ENCODE measurements around the gene KCNK7.
A peak's percentile ranks its signal among the peaks of the same experiment; 100 is the strongest.

KCNK7 gene

GRCh38 chr11:65637032-65637557, 41.5 kb upstream of the KCNK7 start:
- peaks cover 31% of the 10 kb centered on the region for H3K36me3 ChIP-seq (ENCODE audit: control insufficient read depth, insufficient read depth, low read length, severe bottlenecking)
- no peaks in the 10 kb centered on the region for H3K27me3 ChIP-seq (replicated peaks; ENCODE audit: control insufficient read depth, insufficient read depth, low read length)
- H3K4me3 ChIP-seq (ENCODE audit: low read length), result no peak overlapping the region
- peak overlapping the region; percentile 29 for H3K9ac ChIP-seq (ENCODE audit: low read length)
- peaks cover 13% of the 10 kb centered on the region for H3K4me1 ChIP-seq (ENCODE audit: control insufficient read depth, insufficient read depth, low read length)
- H3K9me3 ChIP-seq (ENCODE audit: control insufficient read depth, low read length), result no peaks in the 10 kb centered on the region
- DNase-seq (ENCODE audit: low read depth), result no peak

- H3K4me3 ChIP-seq (ENCODE audit: low read length), result no peak overlapping the region
- H3K36me3 ChIP-seq (ENCODE audit: control insufficient read depth, insufficient read depth, low read length, severe bottlenecking), result peaks cover 37% of the 10 kb centered on the region
- no peak overlapping the region for H3K9ac ChIP-seq (ENCODE audit: low read length)
- no peaks in the 10 kb centered on the region for H3K27me3 ChIP-seq (replicated peaks; ENCODE audit: control insufficient read depth, insufficient read depth, low read length)
- DNase-seq (ENCODE audit: low read depth), result no peak
- H3K4me1 ChIP-seq (ENCODE audit: control insufficient read depth, insufficient read depth, low read length), result peaks cover 13% of the 10 kb centered on the region
- no peaks in the 10 kb centered on the region for H3K9me3 ChIP-seq (ENCODE audit: control insufficient read depth, low read length)
These were observed 40.8 kb upstream of the KCNK7 start for GRCh38 chr11:65636108-65637031.

GRCh38 chr11:65634905-65635731, 39.5 kb upstream of the KCNK7 start:
- H3K9me3 ChIP-seq (ENCODE audit: control insufficient read depth, low read length), result no peaks in the 10 kb centered on the region
- no peak overlapping the region for H3K4me3 ChIP-seq (ENCODE audit: low read length)
- H3K27me3 ChIP-seq (replicated peaks; ENCODE audit: control insufficient read depth, insufficient read depth, low read length), result no peaks in the 10 kb centered on the region
- no peak for DNase-seq (ENCODE audit: low read depth)
- H3K36me3 ChIP-seq (ENCODE audit: control insufficient read depth, insufficient read depth, low read length, severe bottlenecking), result peaks cover 48% of the 10 kb centered on the region
- H3K4me1 ChIP-seq (ENCODE audit: control insufficient read depth, insufficient read depth, low read length), result peaks cover 13% of the 10 kb centered on the region
- no peak overlapping the region for H3K9ac ChIP-seq (ENCODE audit: low read length)

GRCh38 chr11:65634440-65634839, 38.8 kb upstream of the KCNK7 start:
- DNase-seq (ENCODE audit: low read depth), result no peak
- peaks cover 55% of the 10 kb centered on the region for H3K36me3 ChIP-seq (ENCODE audit: control insufficient read depth, insufficient read depth, low read length, severe bottlenecking)

GRCh38 chr11:65634109-65634436, 38.5 kb upstream of the KCNK7 start:
- peaks cover 59% of the 10 kb centered on the region for H3K36me3 ChIP-seq (ENCODE audit: control insufficient read depth, insufficient read depth, low read length, severe bottlenecking)
- H3K9ac ChIP-seq (ENCODE audit: low read length), result no peak overlapping the region
- no peaks in the 10 kb centered on the region for H3K9me3 ChIP-seq (ENCODE audit: control insufficient read depth, low read length)
- no peak for DNase-seq (ENCODE audit: low read depth)
- no peaks in the 10 kb centered on the region for H3K27me3 ChIP-seq (replicated peaks; ENCODE audit: control insufficient read depth, insufficient read depth, low read length)
- H3K4me1 ChIP-seq (ENCODE audit: control insufficient read depth, insufficient read depth, low read length), result peaks cover 13% of the 10 kb centered on the region
- H3K4me3 ChIP-seq (ENCODE audit: low read length), result no peak overlapping the region

More at GRCh38 chr11:65634440-65634839, 38.8 kb upstream of the KCNK7 start:
- H3K27me3 ChIP-seq (replicated peaks; ENCODE audit: control insufficient read depth, insufficient read depth, low read length), result no peaks in the 10 kb centered on the region
- no peak overlapping the region for H3K4me3 ChIP-seq (ENCODE audit: low read length)
- H3K9ac ChIP-seq (ENCODE audit: low read length), result no peak overlapping the region
- H3K4me1 ChIP-seq (ENCODE audit: control insufficient read depth, insufficient read depth, low read length), result peaks cover 13% of the 10 kb centered on the region
- no peaks in the 10 kb centered on the region for H3K9me3 ChIP-seq (ENCODE audit: control insufficient read depth, low read length)

- no peak overlapping the region for H3K4me3 ChIP-seq (ENCODE audit: low read length)
- H3K27me3 ChIP-seq (replicated peaks; ENCODE audit: control insufficient read depth, insufficient read depth, low read length), result no peaks in the 10 kb centered on the region
- H3K9me3 ChIP-seq (ENCODE audit: control insufficient read depth, low read length), result no peaks in the 10 kb centered on the region
- H3K4me1 ChIP-seq (ENCODE audit: control insufficient read depth, insufficient read depth, low read length), result peaks cover 10% of the 10 kb centered on the region
- DNase-seq (ENCODE audit: low read depth), result no peak
- peaks cover 64% of the 10 kb centered on the region for H3K36me3 ChIP-seq (ENCODE audit: control insufficient read depth, insufficient read depth, low read length, severe bottlenecking)
- H3K9ac ChIP-seq (ENCODE audit: low read length), result no peak overlapping the region
These were observed 37.9 kb upstream of the KCNK7 start for GRCh38 chr11:65633390-65634108.

GRCh38 chr11:65630215-65630614, 34.6 kb upstream of the KCNK7 start:
- no peak overlapping the region for H3K9ac ChIP-seq (ENCODE audit: low read length)
- no peak for DNase-seq (ENCODE audit: low read depth)
- peaks cover 77% of the 10 kb centered on the region for H3K36me3 ChIP-seq (ENCODE audit: control insufficient read depth, insufficient read depth, low read length, severe bottlenecking)
- no peaks in the 10 kb centered on the region for H3K27me3 ChIP-seq (replicated peaks; ENCODE audit: control insufficient read depth, insufficient read depth, low read length)
- no peaks in the 10 kb centered on the region for H3K4me1 ChIP-seq (ENCODE audit: control insufficient read depth, insufficient read depth, low read length)
- no peak overlapping the region for H3K4me3 ChIP-seq (ENCODE audit: low read length)
- no peaks in the 10 kb centered on the region for H3K9me3 ChIP-seq (ENCODE audit: control insufficient read depth, low read length)

GRCh38 chr11:65629579-65629978, 34.0 kb upstream of the KCNK7 start:
- DNase-seq (ENCODE audit: low read depth), result no peak
- no peak overlapping the region for H3K9ac ChIP-seq (ENCODE audit: low read length)
- H3K9me3 ChIP-seq (ENCODE audit: control insufficient read depth, low read length), result no peaks in the 10 kb centered on the region
- H3K4me3 ChIP-seq (ENCODE audit: low read length), result no peak overlapping the region
- no peaks in the 10 kb centered on the region for H3K4me1 ChIP-seq (ENCODE audit: control insufficient read depth, insufficient read depth, low read length)
- H3K36me3 ChIP-seq (ENCODE audit: control insufficient read depth, insufficient read depth, low read length, severe bottlenecking), result peaks cover 76% of the 10 kb centered on the region
- no peaks in the 10 kb centered on the region for H3K27me3 ChIP-seq (replicated peaks; ENCODE audit: control insufficient read depth, insufficient read depth, low read length)

GRCh38 chr11:65627202-65627601, 31.6 kb upstream of the KCNK7 start:
- Histone ChIP-seq H3K4me1 (ENCODE audit: control insufficient read depth, insufficient read depth, low read length) (no peaks in the 10 kb centered on the region), H3K36me3 (ENCODE audit: control insufficient read depth, insufficient read depth, low read length, severe bottlenecking) (peaks cover 89% of the 10 kb centered on the region), H3K9me3 (ENCODE audit: control insufficient read depth, low read length) (no peaks in the 10 kb centered on the region), H3K4me3 (ENCODE audit: low read length) (no peak overlapping the region), H3K9ac (ENCODE audit: low read length) (no peak overlapping the region), H3K27me3 (replicated peaks; ENCODE audit: control insufficient read depth, insufficient read depth, low read length) (no peaks in the 10 kb centered on the region)
- DNase-seq (ENCODE audit: low read depth), result no peak

GRCh38 chr11:65625628-65626342, 30.2 kb upstream of the KCNK7 start:
- Histone ChIP-seq H3K9me3 (ENCODE audit: control insufficient read depth, low read length) (no peaks in the 10 kb centered on the region), H3K9ac (ENCODE audit: low read length) (no peak overlapping the region), H3K27me3 (replicated peaks; ENCODE audit: control insufficient read depth, insufficient read depth, low read length) (no peaks in the 10 kb centered on the region), H3K4me1 (ENCODE audit: control insufficient read depth, insufficient read depth, low read length) (no peaks in the 10 kb centered on the region), H3K4me3 (ENCODE audit: low read length) (no peak overlapping the region), H3K36me3 (ENCODE audit: control insufficient read depth, insufficient read depth, low read length, severe bottlenecking) (peaks cover 92% of the 10 kb centered on the region)
- peak; percentile 32 for DNase-seq (ENCODE audit: low read depth)
